Ascending aorta (tissue), 2 donors: ENCODE measurements around the gene UTP4. TPM values are rescaled to one million over a fixed set of nuclear protein-coding genes. Genes with fewer than 3 reads are reported as not detected.

Source experiments
- DNase-seq, 2 donors: peaks; one replicate each; pipeline ENCODE4 v3.0.0-alpha.2; 2019; ENCODE audit warnings: low spot score in 2 of 2
- H3K27ac ChIP-seq, 2 donors: fragments of 200-600 bp; sonication (generic); one replicate each; pipeline ENCODE4 v1.5.1; 2016 to 2017; ENCODE audit warnings: mild to moderate bottlenecking in 1 of 2
- H3K27me3 ChIP-seq: fragments of 200-600 bp; sonication (generic); one replicate; pipeline ENCODE4 v1.5.1; 2017
- H3K36me3 ChIP-seq, 2 donors: fragments of 200-600 bp; sonication (generic); one replicate each; pipeline ENCODE4 v1.5.1; 2016
- H3K4me1 ChIP-seq, 2 donors: fragments of 200-600 bp; sonication (generic); one replicate each; pipeline ENCODE4 v1.5.1; 2016 to 2017; ENCODE audit warnings: mild to moderate bottlenecking in 1 of 2
- H3K4me3 ChIP-seq, 2 donors: fragments of 200-600 bp; sonication (generic); one replicate each; pipeline ENCODE4 v1.5.1; 2016 to 2017; ENCODE audit warnings: mild to moderate bottlenecking in 1 of 2
- H3K9me3 ChIP-seq, 2 donors: fragments of 200-600 bp; sonication (generic); one replicate each; pipeline ENCODE4 v1.5.1; 2016
- CTCF ChIP-seq, 3 experiments: fragments of 200-600 bp in 2 of 3; fragments of 450-650 bp in 1 of 3; sonication (generic) in 2 of 3; IDR thresholded peaks; one replicate each; pipeline ENCODE4 v1.5.1; 2016 to 2019; ENCODE audit warnings: antibody characterized with exemption in 3 of 3, mild to moderate bottlenecking in 1 of 3, moderate library complexity in 1 of 3
- intact Hi-C: fragments of 100-400 bp; cut with DNase I; formaldehyde crosslinking; loops from one replicate; pipeline ENCODE4 v1.15.1; 2023
- total RNA-seq: library from RNA; depleted of rRNA; stranded (reverse); fragments of >200 nt; gene quantifications from one replicate; pipeline ENCODE4 v1.1.0, GENCODE V29; 2016

The UTP4 gene
- total RNA-seq, 1 donor from 2014 or later: 45.9 TPM

GRCh38 chr16:69100071-69100691 is 32.3 kb upstream of the UTP4 start:
- H3K36me3 ChIP-seq: no peaks in the 10 kb centered on the region
- H3K9me3 ChIP-seq: no peaks in the 10 kb centered on the region
- no peaks in the 10 kb centered on the region for H3K4me1 ChIP-seq
- intact Hi-C loops: no loop called here
- no peaks in the 10 kb centered on the region for H3K27me3 ChIP-seq
- no peak overlapping the region for H3K4me3 ChIP-seq
- H3K27ac ChIP-seq: no peak overlapping the region
- DNase-seq: no peak
- no peak for TF ChIP-seq CTCF (IDR thresholded peaks at IDR 0.05)

GRCh38 chr16:69105501-69106361 is 26.7 kb upstream of the UTP4 start, which contains the start of gene HAS3:
TSS of gene HAS3 (plus strand) at chr16:69105653. CDS start at chr16:69109396, 3,743 bp downstream.
- no peaks in the 10 kb centered on the region for H3K9me3 ChIP-seq
- peaks cover 16 to 20% of the 10 kb centered on the region in 2 donors for H3K4me1 ChIP-seq
- intact Hi-C loops: no loop called here
- peak within 1 kb of the TSS; percentile 57 to 76 for H3K4me3 ChIP-seq
- no peak within 1 kb of the TSS for H3K27ac ChIP-seq
- no peak for TF ChIP-seq CTCF (IDR thresholded peaks at IDR 0.05)
- no peak for DNase-seq
- no peaks in the 10 kb centered on the region for H3K27me3 ChIP-seq
- H3K36me3 ChIP-seq: peaks cover 0 to 14% of the 10 kb centered on the region in 2 donors

- Histone ChIP-seq H3K4me3 (peak overlapping the region; percentile 57 to 76), H3K27me3 (no peaks in the 10 kb centered on the region), H3K9me3 (no peaks in the 10 kb centered on the region), H3K27ac (no peak overlapping the region), H3K4me1 (peaks cover 16 to 20% of the 10 kb centered on the region in 2 donors), H3K36me3 (peaks cover 0 to 14% of the 10 kb centered on the region in 2 donors)
- intact Hi-C loops: no loop called here
- TF ChIP-seq CTCF (IDR thresholded peaks at IDR 0.05): no peak
- no peak for DNase-seq
Observed at GRCh38 chr16:69106491-69107315, 25.7 kb upstream of the UTP4 start.

GRCh38 chr16:69107316-69107962 is 25.0 kb upstream of the UTP4 start:
- peaks cover 0 to 18% of the 10 kb centered on the region in 2 donors for H3K36me3 ChIP-seq
- DNase-seq: no peak
- H3K4me3 ChIP-seq: peak overlapping the region; percentile 57 to 76
- intact Hi-C loops: no loop called here
- no peaks in the 10 kb centered on the region for H3K9me3 ChIP-seq
- no peak for TF ChIP-seq CTCF (IDR thresholded peaks at IDR 0.05)
- H3K27me3 ChIP-seq: no peaks in the 10 kb centered on the region
- H3K27ac ChIP-seq: no peak overlapping the region
- peaks cover 16 to 20% of the 10 kb centered on the region in 2 donors for H3K4me1 ChIP-seq
